Anterior cingulate cortex (tissue), 58 donors: ENCODE measurements around the gene BICD1.

Source experiments
- DNase-seq, 58 donors: peaks; one replicate each; lab custom pipeline; 2025; lab: John Stamatoyannopoulos, UW

BICD1 gene

DNA sequence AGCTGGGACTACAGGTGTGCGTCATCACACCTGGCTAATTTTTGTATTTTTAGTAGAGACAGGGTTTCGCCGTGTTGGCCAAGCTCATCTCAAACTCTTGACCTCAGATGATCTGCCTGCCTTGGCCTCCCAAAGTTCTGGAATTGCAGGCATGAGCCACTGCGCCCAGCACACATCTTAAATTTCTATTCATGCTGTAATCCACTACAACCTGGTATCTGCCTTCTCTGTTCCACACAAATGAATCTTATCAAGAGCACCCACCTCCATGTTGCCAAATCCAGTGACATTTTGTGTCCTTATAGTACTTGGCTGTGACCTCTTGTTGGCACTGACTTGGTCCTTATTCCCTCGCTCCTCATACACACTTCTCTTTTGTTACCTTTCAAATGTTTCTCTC lies 5.8 kb upstream of the BICD1 start:
- no peak for DNase-seq

DNA sequence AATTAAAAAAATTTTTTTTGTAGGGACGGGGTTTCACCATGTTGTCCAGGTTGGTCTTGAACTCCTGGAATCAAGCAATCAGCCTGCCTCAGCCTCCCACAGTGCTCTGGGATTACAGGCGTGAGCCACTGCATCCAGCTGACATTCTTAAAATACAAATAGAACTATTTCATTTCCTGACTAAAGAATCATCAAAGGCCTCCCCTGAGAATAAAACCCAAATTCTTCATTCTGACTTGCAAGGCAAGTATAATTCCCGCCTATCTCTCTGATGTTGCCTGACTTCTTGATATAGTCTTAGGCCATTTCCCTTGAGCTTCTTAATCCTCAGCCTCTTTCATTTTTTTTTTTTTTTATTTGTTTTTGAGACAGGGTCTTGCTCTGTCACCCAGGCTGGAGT lies 4.4 kb upstream of the BICD1 start:
- no peak for DNase-seq

DNA sequence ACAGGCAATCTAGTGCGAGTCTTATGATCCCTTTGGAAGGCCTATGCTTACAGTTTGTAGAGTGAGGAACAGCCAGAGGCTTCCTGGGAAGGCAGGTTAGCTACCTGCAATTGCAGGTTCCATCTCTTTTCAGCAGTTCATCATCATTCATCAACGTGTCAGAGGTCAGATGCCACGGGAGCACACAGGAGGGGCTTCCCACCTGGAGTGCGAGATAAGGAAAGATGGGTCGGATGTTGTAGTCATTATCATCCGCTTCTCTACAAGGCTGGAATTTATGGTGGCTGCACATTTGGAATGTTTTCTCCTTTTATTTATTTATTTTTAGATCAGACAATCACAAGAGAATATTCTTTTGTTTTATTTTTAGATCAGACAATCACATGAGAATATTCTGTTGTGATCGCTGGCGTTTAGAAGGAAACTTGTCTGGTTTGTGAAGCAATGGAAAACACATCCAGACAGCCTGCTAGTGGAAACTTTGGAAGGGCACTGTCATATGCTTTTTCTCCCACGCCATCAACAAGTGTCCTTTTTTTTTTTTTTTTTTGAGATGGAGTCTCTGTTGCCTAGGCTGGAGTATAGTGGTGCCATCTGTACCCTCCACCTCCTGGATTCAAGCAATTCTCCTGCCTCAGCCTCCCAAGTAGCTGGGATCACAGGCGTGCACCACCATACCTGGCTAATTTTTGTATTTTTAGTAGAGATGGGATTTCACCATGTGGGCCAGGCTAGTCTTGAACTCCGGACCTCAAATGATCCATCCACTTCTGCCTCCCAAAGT lies 1.9 kb upstream of the BICD1 start:
- DNase-seq, result no peak

DNA sequence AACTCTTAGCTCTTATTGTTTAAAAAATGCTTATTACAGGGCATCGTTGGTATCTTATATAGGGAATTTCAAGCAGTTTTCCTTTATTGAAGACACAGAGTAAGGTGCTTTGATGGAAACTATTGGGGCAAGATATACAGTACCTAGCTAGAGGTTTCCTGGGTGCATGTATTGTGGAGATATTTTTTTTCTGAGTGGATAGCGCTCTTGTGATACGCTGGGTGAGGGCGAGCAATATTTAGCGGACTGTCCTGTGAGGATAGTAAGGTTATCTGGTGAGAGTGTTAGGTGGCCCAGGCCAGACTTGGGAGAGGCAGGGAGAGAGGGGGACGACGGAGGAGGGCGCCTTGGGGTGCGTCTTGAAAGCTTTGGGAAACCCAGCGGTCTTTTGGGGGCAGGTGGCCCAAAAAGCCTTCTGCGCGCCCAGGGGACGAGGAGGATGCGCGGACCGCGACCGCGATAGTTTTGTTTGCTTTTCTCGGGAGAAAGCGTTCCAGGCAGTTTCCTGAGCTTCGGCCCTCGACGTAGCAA lies 596 bp upstream of the BICD1 start:
- peak in 6 of 58 donors; percentile 33 to 58 (median 48) for DNase-seq

DNA sequence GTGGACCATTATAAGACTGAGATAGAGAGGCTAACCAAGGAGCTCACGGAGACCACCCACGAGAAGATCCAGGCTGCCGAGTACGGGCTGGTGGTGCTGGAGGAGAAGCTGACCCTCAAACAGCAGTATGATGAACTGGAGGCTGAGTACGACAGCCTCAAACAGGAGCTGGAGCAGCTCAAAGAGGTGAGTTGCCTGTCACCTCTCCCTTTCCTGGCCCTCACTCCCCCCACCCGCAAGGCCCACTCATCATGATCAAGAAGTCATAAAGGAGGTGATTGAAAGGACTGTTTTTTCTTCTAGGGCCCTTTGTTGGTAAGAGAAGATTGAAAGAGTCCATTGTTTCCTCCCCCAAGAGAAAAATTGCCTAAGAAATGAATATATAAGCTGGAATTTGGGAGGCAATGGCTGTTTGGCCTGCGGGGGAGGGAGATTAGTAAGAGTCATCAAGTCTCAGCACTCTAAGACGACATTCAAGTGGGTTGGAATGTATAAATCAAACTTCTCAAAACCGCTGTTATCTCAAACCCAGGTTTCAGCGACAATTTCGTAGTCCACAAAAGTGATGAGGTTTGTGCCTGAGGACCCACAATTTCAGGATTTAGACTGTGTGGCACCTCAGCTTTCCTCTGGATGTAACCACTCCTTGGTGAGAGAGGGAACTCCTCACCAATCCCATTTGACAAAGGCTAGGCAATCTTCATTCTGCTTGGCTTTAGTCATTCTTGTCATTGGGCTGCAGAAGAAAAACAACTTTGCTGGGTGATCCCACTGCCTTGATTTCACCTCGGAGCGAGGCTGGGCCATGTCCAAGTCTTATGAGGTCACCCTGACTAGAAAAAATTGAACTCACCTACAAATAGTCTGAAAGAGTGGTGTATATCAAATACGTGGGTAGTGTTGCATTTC lies 966 bp downstream of the BICD1 start:
- peak in 31 of 58 donors; percentile 3 to 66 (median 22) for DNase-seq

DNA sequence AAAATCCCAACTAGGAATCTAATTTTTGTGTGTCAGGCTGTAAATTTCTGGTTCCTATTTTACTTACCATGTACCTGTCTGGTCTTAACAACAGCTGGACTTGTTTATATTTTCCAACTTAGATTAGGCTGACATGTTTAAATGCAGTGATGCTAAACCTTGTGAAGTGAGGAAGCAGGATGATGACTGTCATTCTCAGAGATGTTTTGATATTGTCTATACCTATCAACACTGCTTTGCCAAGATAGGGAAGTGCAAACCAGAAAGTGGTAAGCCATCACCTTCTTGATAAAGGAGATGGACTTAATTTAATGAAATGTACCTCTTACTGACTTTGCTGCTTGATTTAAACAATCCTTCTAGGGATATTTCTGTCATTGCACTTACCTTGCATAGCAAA lies 2.1 kb downstream of the BICD1 start:
- DNase-seq, result no peak

DNA sequence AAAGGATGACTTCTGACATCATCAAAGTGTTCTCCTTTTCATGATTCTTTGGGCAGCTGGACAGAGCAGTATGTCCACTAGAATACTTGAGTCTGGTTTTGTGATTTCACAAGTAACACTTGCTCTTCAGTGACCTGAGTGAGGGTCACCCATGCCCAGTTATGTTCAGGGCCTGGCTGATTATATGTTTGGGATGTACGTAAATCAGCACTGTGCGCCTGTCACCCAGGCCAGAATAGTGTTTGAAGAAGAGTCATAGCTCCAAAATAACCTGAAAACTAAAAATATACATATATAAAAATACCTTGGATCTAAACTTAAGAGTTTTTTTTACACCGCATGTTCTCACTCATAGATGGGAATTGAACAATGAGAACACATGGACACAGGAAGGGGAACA lies 3.8 kb downstream of the BICD1 start:
- DNase-seq, result no peak

DNA sequence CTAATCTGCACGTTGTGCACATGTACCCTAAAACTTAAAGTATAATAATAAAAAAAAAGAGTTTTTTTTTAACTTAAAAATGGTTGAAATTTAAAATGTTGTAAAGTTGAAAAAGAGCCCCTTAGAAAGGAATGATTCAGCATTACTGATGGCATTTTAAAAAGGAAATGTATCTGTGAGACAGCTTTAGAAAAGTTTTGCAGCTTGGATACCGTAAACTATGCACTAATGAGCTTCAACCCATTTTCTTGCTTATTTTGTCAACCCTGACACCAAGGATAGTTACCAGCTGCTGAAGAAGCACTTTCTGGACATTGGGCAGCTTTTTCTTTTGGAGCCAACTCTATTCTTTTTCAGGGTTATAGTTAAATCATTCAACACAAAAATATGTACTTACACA lies 4.3 kb downstream of the BICD1 start:
- DNase-seq, result no peak

DNA sequence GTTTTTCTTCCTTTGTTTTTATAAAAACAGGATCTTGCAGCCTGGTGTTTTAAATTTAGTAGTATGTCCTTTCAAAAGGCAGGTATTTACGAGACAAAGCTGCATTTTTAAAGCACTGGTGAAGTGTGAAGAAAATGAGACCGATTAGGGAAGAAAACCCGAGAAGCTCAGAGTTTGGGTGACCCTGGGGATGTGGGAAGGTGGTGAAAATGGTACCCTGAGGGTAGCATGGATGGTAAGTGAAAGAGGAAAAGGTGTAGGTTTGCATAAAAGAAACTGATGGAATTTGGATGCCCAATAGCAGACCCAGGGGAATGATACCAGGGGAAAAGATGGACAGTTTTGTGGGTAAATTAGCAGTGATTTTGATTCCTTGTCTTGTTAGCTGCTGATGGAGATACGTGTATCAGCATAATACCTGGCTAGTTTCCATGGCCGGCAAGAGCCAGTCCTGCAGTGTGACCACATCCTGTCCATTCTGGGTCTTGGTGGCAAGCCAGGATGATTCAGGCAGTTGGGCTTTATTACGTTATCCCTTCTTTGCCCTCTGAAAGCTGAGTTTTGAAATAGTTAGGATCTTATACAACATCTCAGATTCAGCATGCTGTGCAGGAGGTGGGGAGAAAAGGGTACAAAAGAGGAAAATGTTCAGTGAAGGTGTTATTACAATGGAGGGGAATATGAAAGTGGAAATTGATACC lies 8.9 kb downstream of the BICD1 start:
- peak in 11 of 58 donors; percentile 2 to 85 (median 18) for DNase-seq

DNA sequence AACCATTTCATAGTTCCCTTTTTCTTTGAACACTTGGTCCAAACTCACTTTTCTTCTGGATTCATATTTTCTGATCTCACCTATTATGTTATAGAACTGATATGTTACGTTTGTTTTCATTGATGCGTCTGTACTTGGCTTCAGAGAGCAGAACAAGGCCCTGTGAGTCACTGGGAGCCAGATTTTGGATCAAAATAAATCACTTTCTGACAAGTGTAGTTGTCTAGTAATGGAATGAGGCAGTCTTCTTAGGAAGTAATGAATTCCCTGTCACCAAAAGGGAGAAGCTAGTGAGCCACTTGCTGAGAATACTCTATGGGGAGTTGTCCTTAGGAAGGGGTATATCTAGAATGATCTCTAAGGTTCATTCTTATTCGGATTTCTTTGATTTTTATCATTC lies 10.2 kb downstream of the BICD1 start:
- DNase-seq, result no peak

DNA sequence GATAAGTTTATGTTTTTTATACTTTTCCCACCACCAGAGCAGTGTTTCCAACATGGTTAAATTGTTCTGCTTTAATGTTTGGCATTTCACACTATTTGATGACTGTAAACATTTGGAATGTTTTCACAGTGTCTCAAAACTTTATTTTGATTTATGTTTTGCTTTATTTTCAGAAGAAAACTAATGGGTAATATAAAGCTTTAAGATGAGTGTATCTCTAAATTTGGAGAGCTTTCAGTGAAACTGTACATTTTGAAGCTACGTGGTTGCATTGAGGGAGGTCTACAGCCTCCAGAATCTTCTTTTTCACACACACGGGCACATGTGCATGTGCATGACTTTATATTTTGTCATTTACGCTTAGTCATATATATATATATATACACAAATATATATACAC lies 10.7 kb downstream of the BICD1 start:
- no peak for DNase-seq

DNA sequence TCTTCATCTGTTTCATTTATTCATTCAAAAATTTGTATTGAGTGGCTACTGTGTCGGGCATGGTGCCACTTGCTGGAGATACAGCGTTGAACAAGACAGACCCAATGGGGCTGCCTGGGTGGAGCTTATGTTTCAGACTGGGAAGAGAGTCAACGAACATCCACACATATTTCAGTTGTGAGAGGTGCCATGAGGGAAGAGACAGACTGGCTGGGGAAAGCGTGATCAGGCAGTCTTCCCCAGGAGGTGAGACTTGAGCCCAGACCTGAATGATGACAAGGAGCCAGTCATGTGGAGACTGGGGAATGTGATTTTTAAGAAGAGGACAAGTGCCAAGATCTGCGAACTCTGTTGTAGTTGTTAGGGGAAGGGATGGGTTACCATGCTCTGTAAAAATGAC lies 12.2 kb downstream of the BICD1 start:
- DNase-seq, result no peak

DNA sequence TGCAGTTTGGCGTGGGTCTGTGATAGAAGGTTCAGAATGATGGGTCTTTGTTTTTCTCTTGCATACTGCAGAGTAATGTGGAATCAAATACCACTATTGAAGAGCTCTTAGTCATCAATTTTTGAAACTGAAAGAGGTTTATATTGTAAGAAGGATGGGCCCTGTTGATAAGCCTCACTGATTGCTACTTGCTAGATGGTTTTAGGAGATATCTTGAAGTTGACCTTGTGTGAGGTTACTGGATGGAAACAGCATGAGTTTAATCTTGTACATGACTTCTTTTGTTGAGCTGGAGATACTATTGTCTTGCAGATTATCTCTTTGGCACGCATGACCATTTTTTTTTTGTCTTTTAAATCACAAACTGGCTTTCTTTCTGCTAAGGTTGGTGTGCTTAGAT lies 13.8 kb downstream of the BICD1 start:
- no peak for DNase-seq

DNA sequence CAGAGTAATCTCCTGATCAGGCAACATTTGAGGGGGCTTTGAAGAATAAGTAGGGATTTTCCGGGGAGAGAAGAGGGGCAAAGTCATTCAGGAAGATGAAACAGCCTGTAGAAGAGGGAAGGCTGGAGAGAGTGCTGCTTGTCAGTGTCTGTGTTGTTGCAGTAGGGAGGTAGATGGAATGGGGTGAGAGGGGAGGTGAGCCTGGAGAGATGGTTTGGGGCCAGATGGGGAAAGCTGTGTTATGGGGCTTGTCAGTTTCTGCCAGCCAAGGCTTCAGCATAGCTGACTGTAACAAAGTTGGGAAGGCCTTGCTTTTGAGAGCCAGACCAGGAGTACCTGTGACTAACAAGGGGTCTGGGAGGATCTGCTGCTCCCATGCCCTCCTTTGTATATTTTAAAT lies 18.0 kb downstream of the BICD1 start:
- DNase-seq, result no peak

DNA sequence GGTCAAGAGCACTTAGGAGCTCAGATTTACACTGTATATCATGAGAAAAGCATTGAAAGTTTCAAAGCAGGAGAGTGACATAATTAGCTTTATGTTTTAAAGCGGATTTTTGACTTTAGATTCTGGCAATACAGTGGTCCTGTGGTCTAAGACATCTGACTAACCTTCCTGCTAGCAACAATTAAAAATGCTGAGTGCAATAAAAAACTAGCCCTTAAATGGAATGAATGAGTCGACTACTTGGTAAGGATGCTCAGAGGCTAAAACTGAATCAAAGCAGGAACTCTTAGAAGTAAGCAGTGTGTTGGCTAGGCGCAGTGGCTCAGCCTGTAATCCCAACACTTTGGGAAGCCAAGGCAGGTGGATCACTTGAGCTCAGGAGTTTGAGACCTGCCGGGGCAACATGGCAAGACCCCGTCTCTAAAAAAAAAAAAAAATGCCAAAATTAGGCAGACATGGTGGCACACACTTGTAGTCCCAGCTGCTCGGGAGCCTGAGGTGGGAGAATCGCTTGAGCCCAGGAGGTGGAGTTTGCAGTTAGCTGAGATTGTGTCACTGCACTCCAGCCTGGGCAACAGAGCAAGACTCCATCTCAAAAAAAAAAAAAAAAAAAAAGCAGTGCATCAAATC lies 18.9 kb downstream of the BICD1 start:
- DNase-seq, result no peak

DNA sequence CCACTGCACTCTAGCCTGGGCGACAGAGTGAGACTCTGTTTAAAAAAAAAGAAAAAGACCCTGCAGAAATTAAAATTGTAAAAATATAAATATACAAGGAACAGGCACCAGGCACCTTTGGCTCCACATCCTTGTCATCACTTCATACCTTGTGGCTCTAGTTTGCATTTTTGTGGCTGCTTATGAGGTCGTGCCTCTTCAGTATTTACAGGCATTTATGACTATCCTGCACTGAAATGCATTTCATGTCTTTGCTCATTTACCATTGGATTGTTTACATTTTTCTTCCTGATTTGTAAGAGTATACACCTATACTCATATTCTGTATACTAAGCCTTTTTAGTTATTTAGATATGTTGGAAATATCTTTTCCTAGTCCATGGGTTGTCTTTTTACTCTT lies 20.1 kb downstream of the BICD1 start:
- DNase-seq, result no peak

DNA sequence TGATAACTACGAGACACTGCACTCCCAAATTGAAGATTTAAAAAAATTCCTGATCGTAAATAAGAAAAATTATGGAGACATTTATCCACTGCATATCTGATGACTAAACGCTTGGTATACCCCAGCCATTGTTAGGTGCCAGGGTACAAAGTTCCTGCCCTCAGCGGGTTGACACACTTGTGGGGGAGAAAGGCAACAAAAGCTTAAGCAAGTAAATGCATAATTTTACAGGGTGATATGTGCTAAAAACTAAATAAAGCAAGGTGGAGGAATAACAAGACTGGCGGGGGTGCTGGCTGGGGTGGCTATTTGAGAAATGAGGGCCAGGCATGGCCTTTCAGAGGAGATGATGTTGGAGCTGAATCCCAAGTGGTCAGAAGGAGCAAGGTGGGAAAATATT lies 25.0 kb downstream of the BICD1 start:
- no peak for DNase-seq

DNA sequence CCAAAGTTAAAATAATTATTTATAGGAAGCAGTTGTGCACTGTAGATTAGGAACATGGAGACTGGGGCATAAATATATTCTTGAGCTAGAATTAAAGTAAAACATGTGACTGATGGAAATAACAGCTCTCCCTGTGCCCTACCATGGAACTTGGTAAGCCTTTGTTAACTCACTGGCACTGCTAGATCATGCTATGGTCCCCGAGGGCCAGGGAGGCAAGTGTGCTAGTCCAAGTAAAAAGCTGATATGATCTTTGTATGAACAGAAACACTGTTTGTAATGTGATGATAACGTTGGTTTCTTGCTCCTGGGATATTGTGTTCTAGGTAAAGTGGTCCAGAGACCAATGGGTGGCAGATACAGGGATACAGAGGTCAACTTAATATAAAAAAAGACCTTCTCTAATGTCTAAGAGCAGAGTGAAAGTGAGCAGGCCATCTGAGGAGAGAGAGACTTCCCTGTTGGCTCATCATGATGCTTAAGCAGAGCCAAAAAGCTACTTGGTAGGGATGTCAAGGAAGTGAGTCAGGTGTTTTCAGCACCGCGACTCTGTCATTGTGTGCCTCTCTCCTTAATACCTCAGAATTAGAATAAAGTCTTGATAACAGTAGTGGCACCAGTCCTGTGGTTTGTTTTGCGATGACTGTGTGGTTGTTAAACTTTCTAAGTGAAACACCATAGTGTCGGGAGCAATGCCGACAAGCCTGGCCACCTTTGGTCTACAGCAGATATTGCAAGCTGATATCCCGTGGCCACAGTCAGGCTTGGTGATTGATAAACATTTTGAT lies 27.6 kb downstream of the BICD1 start:
- no peak for DNase-seq

DNA sequence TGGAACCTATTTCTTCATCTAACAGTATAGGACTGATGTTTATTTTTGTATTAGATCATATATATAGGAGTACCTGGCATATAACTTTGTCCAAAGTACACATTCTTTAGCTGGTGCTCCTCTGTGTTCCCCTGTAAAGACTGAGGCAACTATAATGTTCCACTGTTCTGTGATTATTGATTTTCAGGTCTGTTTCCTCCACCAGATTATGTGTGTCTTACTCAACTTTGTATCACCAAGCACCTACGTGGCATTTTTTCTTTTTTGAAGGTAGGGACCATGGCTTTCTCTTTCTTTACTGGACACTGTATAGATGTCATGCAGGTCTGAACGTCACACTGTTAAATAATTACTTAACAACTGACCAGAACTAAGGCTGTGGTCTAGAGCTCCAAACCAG lies 29.3 kb downstream of the BICD1 start:
- DNase-seq, result no peak

DNA sequence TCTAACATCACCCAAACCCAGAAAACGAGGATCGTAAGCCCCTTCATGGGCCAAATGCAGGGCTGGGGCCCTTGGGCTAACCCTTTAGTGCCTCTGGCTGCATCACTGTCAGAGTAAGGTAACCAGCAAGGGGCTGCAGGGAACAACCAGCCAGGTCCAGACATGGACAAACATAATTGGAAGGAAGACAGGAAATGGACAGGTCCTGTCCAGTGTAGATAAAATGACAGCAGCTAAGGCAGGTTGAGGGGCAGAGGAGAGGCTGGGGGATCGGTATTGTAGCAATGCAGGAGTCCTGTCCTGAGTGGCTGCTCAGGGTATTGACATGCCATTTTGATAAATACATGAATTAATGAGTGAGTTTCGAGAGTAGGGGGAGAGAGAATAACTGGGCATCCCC lies 29.8 kb downstream of the BICD1 start:
- DNase-seq, result no peak
